ENCODE measurements around the gene NT5DC1.

DNA sequence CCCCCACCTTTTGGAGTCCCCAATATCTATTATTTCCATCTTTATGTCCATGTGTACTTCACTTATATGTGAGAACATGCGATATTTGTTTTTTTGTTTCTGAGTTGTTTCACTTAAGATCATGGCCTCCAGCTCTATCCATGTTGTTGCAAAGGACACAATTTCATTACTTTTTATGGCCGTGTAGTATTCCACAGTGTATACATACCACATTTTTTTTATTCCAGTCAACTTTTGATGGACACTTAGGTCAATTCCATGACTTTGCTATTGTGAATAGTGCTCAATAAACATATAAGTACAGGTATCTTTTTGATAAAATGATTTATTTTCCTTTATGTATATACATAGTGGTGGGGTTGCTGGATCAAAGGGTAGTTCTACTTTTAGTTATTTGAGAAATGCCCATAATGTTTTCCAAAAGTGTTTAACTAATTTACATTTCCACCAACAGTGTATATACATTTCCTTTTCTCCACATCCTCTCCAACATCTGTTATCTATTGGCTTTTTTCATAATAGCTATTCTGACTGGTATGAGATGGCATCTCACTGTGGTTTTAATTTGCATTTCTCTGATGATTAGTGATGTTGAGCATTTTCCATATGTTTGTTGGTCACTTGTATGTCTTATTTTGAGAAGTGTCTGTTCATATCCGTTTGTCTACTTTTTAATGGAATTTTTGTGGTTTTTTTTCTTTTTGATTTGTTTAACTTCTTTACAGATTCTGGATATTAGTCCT lies 59.3 kb downstream of the NT5DC1 start:
- TF ChIP-seq, protein P1, sequence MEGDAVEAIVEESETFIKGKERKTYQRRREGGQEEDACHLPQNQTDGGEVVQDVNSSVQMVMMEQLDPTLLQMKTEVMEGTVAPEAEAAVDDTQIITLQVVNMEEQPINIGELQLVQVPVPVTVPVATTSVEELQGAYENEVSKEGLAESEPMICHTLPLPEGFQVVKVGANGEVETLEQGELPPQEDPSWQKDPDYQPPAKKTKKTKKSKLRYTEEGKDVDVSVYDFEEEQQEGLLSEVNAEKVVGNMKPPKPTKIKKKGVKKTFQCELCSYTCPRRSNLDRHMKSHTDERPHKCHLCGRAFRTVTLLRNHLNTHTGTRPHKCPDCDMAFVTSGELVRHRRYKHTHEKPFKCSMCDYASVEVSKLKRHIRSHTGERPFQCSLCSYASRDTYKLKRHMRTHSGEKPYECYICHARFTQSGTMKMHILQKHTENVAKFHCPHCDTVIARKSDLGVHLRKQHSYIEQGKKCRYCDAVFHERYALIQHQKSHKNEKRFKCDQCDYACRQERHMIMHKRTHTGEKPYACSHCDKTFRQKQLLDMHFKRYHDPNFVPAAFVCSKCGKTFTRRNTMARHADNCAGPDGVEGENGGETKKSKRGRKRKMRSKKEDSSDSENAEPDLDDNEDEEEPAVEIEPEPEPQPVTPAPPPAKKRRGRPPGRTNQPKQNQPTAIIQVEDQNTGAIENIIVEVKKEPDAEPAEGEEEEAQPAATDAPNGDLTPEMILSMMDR (IDR thresholded peaks at IDR 0.05) = no peak
- no peak for TF ChIP-seq POLR2A (IDR thresholded peaks at IDR 0.05)

Measured in tibial nerve (tissue), 3 donors.